GM12875 (cell line): Measurements from ENCODE around the gene CCDC178.
"Not testable (repeated sequence)": the region's sequence is repeated elsewhere in the genome, so short reads cannot be mapped to it uniquely, and the experiment has no call there.

Source experiments
- H3K4me3 ChIP-seq: one replicate; pipeline ENCODE4 v1.5.1; 2011; ENCODE audit warnings: low read depth, low read length, control low read depth
- TF ChIP-seq, protein P1 (sequence below): IDR thresholded peaks from 2 replicates; pipeline ENCODE4 v1.5.1; 2011; ENCODE audit warnings: low read depth, mild to moderate bottlenecking, control low read depth, inconsistent platforms, low read length, moderate library complexity, borderline replicate concordance; ENCODE audit not compliant: insufficient read depth

Gene CCDC178

DNA sequence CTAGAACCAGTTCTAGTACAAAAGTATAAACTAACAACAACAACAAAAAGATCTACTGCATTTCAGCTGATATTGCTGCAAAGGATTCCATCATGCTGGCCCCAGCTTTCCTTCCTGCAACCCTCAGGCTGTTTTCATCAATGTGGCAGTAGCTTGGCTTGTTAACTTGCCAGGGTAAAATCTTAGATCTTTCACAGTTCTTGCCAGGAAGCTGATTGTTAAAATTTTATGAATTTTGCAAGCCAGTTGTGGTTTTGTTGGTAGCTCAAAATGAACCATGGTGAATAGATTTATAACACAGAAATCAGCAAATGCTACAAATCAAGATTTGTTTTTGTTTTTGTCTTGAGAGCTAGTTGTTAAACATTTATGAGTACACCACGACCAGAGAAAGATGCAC is 19.3 kb downstream of the CCDC178 start:
- no peak overlapping the region for H3K4me3 ChIP-seq
- TF ChIP-seq, protein P1, sequence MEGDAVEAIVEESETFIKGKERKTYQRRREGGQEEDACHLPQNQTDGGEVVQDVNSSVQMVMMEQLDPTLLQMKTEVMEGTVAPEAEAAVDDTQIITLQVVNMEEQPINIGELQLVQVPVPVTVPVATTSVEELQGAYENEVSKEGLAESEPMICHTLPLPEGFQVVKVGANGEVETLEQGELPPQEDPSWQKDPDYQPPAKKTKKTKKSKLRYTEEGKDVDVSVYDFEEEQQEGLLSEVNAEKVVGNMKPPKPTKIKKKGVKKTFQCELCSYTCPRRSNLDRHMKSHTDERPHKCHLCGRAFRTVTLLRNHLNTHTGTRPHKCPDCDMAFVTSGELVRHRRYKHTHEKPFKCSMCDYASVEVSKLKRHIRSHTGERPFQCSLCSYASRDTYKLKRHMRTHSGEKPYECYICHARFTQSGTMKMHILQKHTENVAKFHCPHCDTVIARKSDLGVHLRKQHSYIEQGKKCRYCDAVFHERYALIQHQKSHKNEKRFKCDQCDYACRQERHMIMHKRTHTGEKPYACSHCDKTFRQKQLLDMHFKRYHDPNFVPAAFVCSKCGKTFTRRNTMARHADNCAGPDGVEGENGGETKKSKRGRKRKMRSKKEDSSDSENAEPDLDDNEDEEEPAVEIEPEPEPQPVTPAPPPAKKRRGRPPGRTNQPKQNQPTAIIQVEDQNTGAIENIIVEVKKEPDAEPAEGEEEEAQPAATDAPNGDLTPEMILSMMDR: no peak

DNA sequence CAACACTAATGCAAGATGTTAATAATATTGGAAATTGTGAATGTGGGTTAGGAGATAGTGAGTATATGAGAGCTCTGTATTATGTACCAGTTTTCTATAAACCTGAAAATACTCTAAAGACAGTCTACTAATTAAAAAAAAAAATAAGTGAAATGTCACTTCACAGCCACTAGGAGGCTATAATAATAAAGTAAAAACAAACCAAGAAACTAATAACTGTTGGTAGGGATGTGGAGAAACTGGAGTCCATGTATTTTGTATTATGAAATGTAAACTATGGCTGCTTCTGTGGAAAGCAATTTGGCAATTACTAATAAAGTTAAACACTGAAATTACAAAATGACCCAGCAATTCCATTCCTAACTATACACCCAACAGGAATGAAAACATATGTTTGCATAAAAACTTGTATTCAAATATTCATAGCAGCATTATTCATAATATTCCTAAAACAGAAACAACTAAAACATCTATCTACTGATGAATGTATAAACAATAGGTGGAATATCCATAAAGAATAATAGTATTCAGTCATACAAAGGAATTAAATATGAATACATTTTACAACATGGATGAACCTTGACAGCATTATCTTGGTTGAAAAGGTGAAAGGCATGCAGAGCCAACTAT is 36.2 kb downstream of the CCDC178 start:
- TF ChIP-seq, protein P1: no peak
- H3K4me3 ChIP-seq: no peak overlapping the region

DNA sequence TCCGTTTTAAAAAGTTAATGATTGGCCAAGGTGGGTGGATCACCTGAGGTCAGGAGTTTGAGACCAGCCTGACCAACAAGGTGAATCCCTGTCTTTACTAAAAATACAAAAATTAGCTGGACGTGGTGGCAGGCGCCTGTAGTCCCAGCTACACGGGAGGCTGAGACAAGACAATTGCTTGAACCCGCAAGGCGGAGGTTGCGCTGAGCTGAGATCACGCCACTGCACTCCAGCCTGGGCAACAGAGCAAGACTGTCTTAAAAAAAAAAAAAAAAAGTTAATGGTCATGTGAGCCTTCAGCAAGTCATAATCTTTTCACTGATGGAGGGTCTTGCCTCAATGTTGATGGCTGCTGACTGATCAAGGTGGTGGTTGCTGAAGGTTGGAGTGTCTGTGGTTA is 41.6 kb downstream of the CCDC178 start:
- H3K4me3 ChIP-seq: not testable (repeated sequence)

DNA sequence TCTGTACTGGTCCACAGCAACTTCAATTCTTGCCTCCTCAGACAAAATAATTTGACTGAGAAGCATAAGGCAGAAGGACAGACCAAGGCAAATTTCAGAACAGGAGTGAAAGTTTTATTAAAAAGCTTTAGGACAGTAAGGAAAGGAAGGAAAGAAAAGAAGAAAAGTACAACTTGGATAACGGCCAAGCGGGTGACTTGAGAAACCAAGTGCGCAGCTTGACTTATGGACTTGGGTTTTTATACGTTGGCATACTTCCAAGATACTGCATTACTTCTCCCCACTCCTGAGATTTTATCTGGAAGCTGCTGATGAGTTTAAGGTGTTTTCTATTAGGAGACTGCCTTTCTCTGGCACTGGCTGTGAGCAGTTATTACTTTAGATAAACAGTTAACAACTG is 64.7 kb downstream of the CCDC178 start:
- TF ChIP-seq, protein P1: no peak

DNA sequence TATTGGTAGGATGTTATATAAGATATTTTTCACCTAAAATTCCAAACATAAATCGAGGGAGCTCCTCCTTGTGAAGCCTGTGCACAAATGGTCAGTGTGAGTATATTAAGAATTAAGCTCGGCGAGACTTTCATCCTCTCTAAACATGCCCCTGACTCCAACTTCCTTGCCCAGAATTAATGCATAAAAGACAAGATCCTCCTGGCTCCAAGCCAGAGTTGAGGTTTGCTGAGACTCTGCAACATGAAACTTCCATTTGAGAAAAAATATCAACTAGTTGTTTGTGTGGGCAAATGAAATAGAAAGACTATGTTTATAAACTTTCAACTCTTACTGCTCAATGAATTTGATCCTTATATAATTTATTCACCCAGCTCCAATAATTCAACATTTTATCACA is 68.1 kb downstream of the CCDC178 start:
- no peak overlapping the region for H3K4me3 ChIP-seq
- TF ChIP-seq, protein P1: no peak

More for the DNA sequence above, 64.7 kb downstream of the CCDC178 start:
- no peak overlapping the region for H3K4me3 ChIP-seq

DNA sequence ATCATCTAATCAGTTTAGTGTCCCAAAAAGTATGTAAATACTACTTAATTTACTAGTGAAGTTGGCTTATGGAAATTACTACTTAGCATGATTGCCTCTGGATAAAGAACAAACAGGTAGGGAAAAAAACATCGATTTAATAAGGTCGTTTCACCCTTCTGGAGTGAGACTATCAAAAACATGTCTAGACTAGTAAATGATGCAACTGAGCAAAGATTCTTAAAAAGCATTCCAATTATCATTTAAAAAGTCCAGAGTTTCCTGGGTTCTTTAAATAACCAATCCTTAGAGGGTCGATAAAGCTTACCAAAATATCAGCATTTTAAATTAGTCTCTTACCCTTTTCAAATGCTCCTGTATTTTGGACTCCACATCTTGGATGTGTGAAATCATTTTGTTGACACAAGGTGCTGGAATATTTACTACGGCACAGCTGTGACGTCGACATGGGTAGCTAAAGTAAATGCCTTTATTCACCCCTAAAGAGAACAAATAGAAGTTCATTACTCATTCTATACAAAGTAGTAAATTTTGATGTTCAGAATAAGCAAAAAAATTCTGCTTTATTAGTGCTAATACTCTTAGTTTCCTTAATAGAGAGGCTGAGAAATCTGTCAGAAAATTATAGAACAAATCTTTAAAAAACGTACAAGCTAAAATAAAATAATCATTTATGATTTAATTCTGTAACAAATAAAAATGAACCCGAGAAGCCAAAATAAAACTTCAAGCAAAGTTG is 70.6 kb downstream of the CCDC178 start:
- H3K4me3 ChIP-seq: no peak overlapping the region
- TF ChIP-seq, protein P1: no peak

DNA sequence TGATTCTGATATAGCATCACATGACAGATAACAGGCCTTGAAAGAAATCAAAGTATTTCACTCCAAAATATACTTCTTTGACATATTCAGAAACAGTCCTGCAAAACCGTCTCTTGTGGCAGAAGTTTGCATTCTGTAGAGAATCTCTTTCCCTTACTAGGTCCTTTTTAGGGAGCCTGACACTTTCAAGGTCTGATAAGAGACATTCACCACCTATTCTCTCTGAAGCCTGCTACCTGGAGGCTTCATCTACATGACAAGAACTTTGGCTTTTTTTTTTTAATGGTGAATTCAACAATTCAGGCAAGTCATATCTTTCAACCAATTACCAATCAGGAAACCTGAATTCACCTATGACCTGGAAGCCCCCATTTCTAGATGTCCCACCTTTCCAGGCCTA is 83.8 kb downstream of the CCDC178 start:
- no peak overlapping the region for H3K4me3 ChIP-seq
- TF ChIP-seq, protein P1: no peak

DNA sequence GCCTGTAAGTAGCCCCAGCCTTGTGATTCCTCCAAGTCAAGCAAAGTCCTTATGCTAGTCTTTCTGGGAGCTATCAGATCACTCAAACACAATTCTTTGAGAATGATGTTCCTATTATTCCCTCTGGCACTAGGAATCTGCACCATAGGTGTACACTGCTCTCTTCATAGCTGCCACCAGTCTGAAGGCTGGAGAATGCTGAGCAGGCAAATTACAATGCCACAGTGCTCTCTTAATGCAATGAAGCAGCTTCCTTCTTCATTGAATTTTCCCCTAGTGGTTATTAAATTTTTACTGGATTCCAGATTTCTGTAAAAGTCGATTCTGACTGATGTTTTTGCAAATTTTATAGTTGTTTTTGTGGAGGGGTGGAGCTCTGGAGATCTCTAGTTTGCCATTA is 84.8 kb downstream of the CCDC178 start:
- TF ChIP-seq, protein P1: no peak
- H3K4me3 ChIP-seq: no peak overlapping the region
